Endothelial cell of umbilical vein (primary cell): ENCODE measurements around the gene GFM2. TPM values are rescaled to one million over a fixed set of nuclear protein-coding genes. Genes with fewer than 3 reads are reported as not detected.
"Not testable (repeated sequence)": the region's sequence is repeated elsewhere in the genome, so short reads cannot be mapped to it uniquely, and the experiment has no call there.

Experiments used
- BruUV-seq: library from RNA; stranded (reverse); fragments of 400-500 nt; replicated peaks from 2 replicates; lab custom pipeline; 2021; lab: Mats Ljungman, UMichigan
- CTCF ChIA-PET: fragments of 300-600, 350-600 bp; sonication (Branson Sonifier 250); formaldehyde crosslinking; loops from one replicate; lab custom pipeline; 2021; ENCODE audit warnings: antibody characterized with exemption, inconsistent platforms; lab: Charles Lee
- POLR2A ChIA-PET: fragments of 300-600, 350-600 bp; sonication (Branson Sonifier 250); formaldehyde crosslinking; loops from one replicate; lab custom pipeline; 2021; ENCODE audit warnings: antibody characterized with exemption, inconsistent platforms; lab: Charles Lee
- DNase-seq: peaks from one replicate; pipeline ENCODE4 v3.0.0-alpha.2; 2011; ENCODE audit warnings: low read depth, low spot score
- FAIRE-seq: peaks from 2 replicates; lab custom pipeline; 2011; peaks lifted over from hg19 to GRCh38; lab: Jason Lieb, UNC
- H2AFZ ChIP-seq: 2 replicates; pipeline ENCODE4 v1.6.0; 2012; ENCODE audit warnings: low read depth, low read length, control low read depth, inconsistent platforms
- H3K27ac ChIP-seq: 2 replicates; pipeline ENCODE4 v1.5.1; 2011; ENCODE audit warnings: low read depth, mild to moderate bottlenecking, control low read depth, low read length, moderate library complexity; ENCODE audit not compliant: insufficient read depth
- H3K27me3 ChIP-seq, 2 experiments: 2 replicates each; pipeline versions ENCODE4 v1.6.0 to v1.6.1; 2011; ENCODE audit warnings: low read length in 2 of 2, mixed read lengths in 1 of 2; ENCODE audit not compliant: control insufficient read depth in 2 of 2, insufficient read depth in 2 of 2
- H3K36me3 ChIP-seq, 2 experiments: 2 replicates in 1 of 2; 3 replicates in 1 of 2; pipeline ENCODE4 v1.5.1; 2011; ENCODE audit warnings: low read length in 2 of 2, mild to moderate bottlenecking in 1 of 2, moderate library complexity in 1 of 2; ENCODE audit not compliant: control insufficient read depth in 2 of 2, insufficient read depth in 2 of 2; ENCODE audit errors: extremely low read depth in 1 of 2
- H3K4me1 ChIP-seq: 3 replicates; pipeline ENCODE4 v1.5.1; 2011; ENCODE audit warnings: mild to moderate bottlenecking, low read length; ENCODE audit not compliant: control insufficient read depth, insufficient read depth; ENCODE audit errors: extremely low read depth
- H3K4me2 ChIP-seq: 2 replicates; pipeline ENCODE4 v1.6.1; 2011; ENCODE audit warnings: low read length, control low read depth, mixed read lengths; ENCODE audit not compliant: insufficient read depth
- H3K4me3 ChIP-seq, 3 experiments: fragments of 200-600 bp in 1 of 3; sonication (generic), shearing (Covaris generic) in 1 of 3; replicated peaks in 1 of 3; 2 replicates each; pipeline ENCODE4 v1.5.1; 2011 to 2016; ENCODE audit warnings: control low read depth in 3 of 3, low read length in 3 of 3, mild to moderate bottlenecking in 2 of 3, inconsistent platforms in 1 of 3, low read depth in 1 of 3, moderate library complexity in 1 of 3; ENCODE audit not compliant: insufficient read depth in 1 of 3
- H3K79me2 ChIP-seq: 2 replicates; pipeline ENCODE4 v1.6.0; 2012; ENCODE audit warnings: low read length, inconsistent platforms; ENCODE audit not compliant: control insufficient read depth, insufficient read depth
- H3K9ac ChIP-seq: replicated peaks from 2 replicates; pipeline ENCODE3; 2011; ENCODE audit warnings: low read length, control low read depth; ENCODE audit not compliant: insufficient read depth; ENCODE audit errors: extremely low read depth
- H3K9me1 ChIP-seq: replicated peaks from 3 replicates; pipeline ENCODE4 v1.6.0; 2011; ENCODE audit warnings: mild to moderate bottlenecking, low read length; ENCODE audit not compliant: control insufficient read depth, insufficient read depth; ENCODE audit errors: extremely low read depth
- H3K9me3 ChIP-seq: replicated peaks from 2 replicates; pipeline ENCODE4 v1.5.1; 2012; ENCODE audit warnings: low read length, inconsistent platforms; ENCODE audit not compliant: control insufficient read depth, insufficient read depth
- H4K20me1 ChIP-seq: replicated peaks from 2 replicates; pipeline ENCODE3; 2011; ENCODE audit warnings: mild to moderate bottlenecking, low read length; ENCODE audit not compliant: control insufficient read depth, insufficient read depth; ENCODE audit errors: extremely low read depth
- FOS ChIP-seq: IDR thresholded peaks from 2 replicates; pipeline ENCODE4 v1.6.1; 2011; ENCODE audit warnings: mild to moderate bottlenecking, low read length, moderate library complexity, borderline replicate concordance; ENCODE audit not compliant: insufficient read depth
- POLR2A ChIP-seq: IDR thresholded peaks from 2 replicates; pipeline ENCODE4 v1.6.1; 2012; ENCODE audit warnings: low read depth, mild to moderate bottlenecking, control low read depth, low read length
- dilution Hi-C: fragments of 300-500 bp; cut with MboI; formaldehyde crosslinking; loops from one replicate; pipeline ENCODE4 v1.15.0; 2019; ENCODE audit warnings: low sequenced_read_pairs; ENCODE audit not compliant: extremely low pct_ligation_motif_present
- intact Hi-C: fragments of 100-400 bp; cut with micrococcal nuclease; formaldehyde crosslinking; loops from one replicate; pipeline ENCODE4 v1.10.0; 2022
- polyA plus RNA-seq, 4 experiments: library from polyadenylated mRNA; depleted of rRNA in 3 of 4; stranded (reverse) in 3 of 4; unstranded in 1 of 4; fragments of >200 nt; gene quantifications; 2 replicates each; pipeline versions ENCODE4 v1.2.1 to v1.2.3, GENCODE V29; 2011 to 2012; ENCODE audit warnings: missing spikeins in 1 of 4
- total RNA-seq: library from RNA; stranded (reverse); gene quantifications from 2 replicates; pipeline ENCODE4 v1.2.3, GENCODE V29; 2021

The GFM2 gene
- total and polyA plus RNA-seq, 2 donors (not counting 3 experiments of a cell fraction or from before 2014, with no cell fraction given), result 16.5 to 29.0 TPM

DNA sequence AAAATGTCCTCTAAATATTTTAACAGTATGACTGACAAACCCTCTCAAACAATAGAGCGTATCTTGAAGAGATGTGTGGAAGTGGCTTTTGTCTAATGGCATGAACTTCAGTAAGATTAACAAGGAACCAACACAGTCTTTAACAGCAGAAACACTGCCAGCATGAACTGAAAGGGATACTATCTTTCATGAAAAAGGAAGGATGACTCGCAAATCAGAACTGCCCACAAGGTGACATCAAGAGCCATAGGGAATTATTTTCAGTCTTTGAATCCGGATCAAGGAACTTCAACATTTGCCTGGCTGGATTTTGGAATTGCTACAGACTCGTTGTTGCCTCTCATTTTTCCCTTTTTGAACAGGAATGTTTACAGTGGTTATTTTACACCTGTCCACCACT lies 87.0 kb downstream of the GFM2 start:
- ChIA-PET CTCF (no interaction called here), POLR2A (no interaction called here)
- no TSS peak for BruUV-seq
- H3K36me3 ChIP-seq, result no peaks in the 10 kb centered on the region
- peak; percentile 17 for DNase-seq
- H3K27ac ChIP-seq, result no peak overlapping the region
- intact Hi-C loops (no loop called here), dilution Hi-C loops (no loop called here)
- no peaks in the 10 kb centered on the region for H4K20me1 ChIP-seq
- no peaks in the 10 kb centered on the region for H3K27me3 ChIP-seq
- no peaks in the 10 kb centered on the region for H3K79me2 ChIP-seq
- TF ChIP-seq FOS (peak; percentile 31), POLR2A (no peak)
- peak overlapping the region; percentile 44 for H2AFZ ChIP-seq
- no peaks in the 10 kb centered on the region for H3K9me3 ChIP-seq
- no peak overlapping the region for H3K4me3 ChIP-seq
- H3K9me1 ChIP-seq, result no peaks in the 10 kb centered on the region
- FAIRE-seq, result peak; percentile 63
- no peak overlapping the region for H3K9ac ChIP-seq
- peaks cover 5% of the 10 kb centered on the region for H3K4me1 ChIP-seq
- peak overlapping the region; percentile 31 for H3K4me2 ChIP-seq

DNA sequence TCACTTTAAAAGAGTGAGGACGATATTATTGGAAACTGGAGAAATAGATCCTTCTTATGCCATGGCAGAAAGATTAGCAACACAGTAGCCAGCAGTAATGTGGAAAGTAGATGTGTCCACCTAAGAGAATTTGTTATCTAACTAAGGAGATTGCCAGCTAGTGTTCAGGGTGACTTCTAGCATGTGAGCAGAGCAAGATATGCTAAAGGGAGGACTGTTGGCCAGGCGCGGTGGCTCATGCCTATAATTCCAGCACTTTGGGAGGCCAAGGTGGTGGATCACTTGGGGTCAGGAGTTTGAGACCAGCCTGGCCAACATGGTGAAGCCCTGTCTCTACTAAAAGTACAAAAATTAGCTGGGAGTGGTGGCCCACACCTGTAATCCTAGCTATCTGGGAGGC lies 87.6 kb downstream of the GFM2 start:
- H3K4me3 ChIP-seq, H3K9me3 ChIP-seq, H3K27ac ChIP-seq, H3K27me3 ChIP-seq, H3K4me1 ChIP-seq, POLR2A ChIA-PET, H3K4me2 ChIP-seq, BruUV-seq, FAIRE-seq, DNase-seq, H3K9ac ChIP-seq, H2AFZ ChIP-seq, CTCF ChIA-PET, H4K20me1 ChIP-seq, H3K79me2 ChIP-seq, H3K9me1 ChIP-seq, dilution Hi-C loops, H3K36me3 ChIP-seq, intact Hi-C loops: not testable (repeated sequence)

DNA sequence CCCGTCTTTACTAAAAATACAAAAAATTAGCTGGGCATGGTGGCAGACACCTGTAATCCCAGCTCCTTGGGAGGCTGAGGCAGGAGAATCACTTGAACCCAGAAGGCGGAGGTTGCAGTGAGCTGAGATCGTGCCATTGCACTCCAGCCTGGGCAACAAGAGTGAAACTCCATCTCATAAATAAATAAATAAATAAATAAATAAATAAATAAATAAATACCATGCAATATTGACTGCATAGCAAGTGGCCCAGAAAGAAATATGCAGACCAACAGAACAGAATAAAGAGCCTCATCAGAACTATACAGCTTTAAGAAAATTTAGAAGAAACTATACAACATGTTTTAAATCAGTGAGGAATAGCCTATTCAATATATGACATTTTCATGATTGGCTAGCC lies 88.8 kb downstream of the GFM2 start:
- H3K9me1 ChIP-seq, H4K20me1 ChIP-seq, DNase-seq, FAIRE-seq, H3K4me2 ChIP-seq, POLR2A ChIA-PET, H3K27me3 ChIP-seq, H3K9ac ChIP-seq, H3K4me3 ChIP-seq, H3K27ac ChIP-seq, CTCF ChIA-PET, H3K79me2 ChIP-seq, intact Hi-C loops, H3K4me1 ChIP-seq, H2AFZ ChIP-seq, BruUV-seq, H3K9me3 ChIP-seq, H3K36me3 ChIP-seq, dilution Hi-C loops: not testable (repeated sequence)

DNA sequence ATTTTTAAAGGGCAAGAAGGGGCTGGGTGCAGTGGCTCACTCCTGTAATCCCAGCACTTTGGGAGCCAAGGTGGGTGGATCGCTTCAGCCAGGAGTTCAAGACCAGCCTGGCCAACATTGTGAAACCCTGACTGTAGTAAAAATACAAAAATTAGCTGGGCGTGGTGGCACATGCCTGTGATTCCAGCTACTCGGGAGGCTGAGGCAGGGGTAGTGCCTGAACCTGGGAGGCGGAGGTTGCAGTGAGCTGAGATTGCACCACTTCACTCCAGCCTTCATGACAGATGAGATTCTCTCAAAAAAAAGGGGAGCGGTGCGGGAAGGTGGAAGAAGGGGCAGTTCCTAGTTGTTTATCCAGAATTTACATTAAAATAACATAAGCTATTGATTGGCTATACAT lies 90.5 kb downstream of the GFM2 start:
- BruUV-seq, H3K27me3 ChIP-seq, FAIRE-seq, H3K9me3 ChIP-seq, H3K4me2 ChIP-seq, H2AFZ ChIP-seq, H3K36me3 ChIP-seq, H3K9ac ChIP-seq, H3K27ac ChIP-seq, H3K4me3 ChIP-seq, POLR2A ChIA-PET, dilution Hi-C loops, H3K9me1 ChIP-seq, H3K4me1 ChIP-seq, DNase-seq, H3K79me2 ChIP-seq, intact Hi-C loops, H4K20me1 ChIP-seq: not testable (repeated sequence)
- CTCF ChIA-PET, result interaction anchor here (1.7 to 2.2 kb wide), 2 partner anchors 9 to 11 kb away, joined by 6 to 7 read pairs; partner anchors contain the start of gene HEXB
